Stimulated activated CD4-positive, alpha-beta T cell treated with anti-CD3 and anti-CD28 coated beads, TNF-alpha, amount 100 ng/mL, for 1 hour (primary cell): ENCODE results near the gene TAF6.
"Not testable (repeated sequence)": the region's sequence is repeated elsewhere in the genome, so short reads cannot be mapped to it uniquely, and the experiment has no call there.

Source experiments
- DNase-seq, 3 donors: peaks; one replicate each; pipeline ENCODE4 v3.0.0-alpha.2; 2020; ENCODE audit warnings: low read depth in 3 of 3, low spot score in 1 of 3

Gene TAF6

GRCh38 chr7:100152937-100153666 is 33.9 kb upstream of the TAF6 start:
- DNase-seq: no peak

- no peak for DNase-seq
Observed at GRCh38 chr7:100152404-100152803, 33.2 kb upstream of the TAF6 start.

- DNase-seq: peak; percentile 83 to 97 (median 95)
Observed at GRCh38 chr7:100148559-100149328, 29.6 kb upstream of the TAF6 start, which contains the start of gene LAMTOR4. LAMTOR4 (plus strand) TSS chr7:100148918; CDS start chr7:100148973, 55 bp downstream.

GRCh38 chr7:100148225-100148558 is 29.0 kb upstream of the TAF6 start:
- no peak for DNase-seq

- no peak for DNase-seq
Observed at GRCh38 chr7:100147278-100147677, 28.1 kb upstream of the TAF6 start.

GRCh38 chr7:100146350-100146749 is 27.2 kb upstream of the TAF6 start:
- not testable (repeated sequence) for DNase-seq

GRCh38 chr7:100142461-100142860 is 23.3 kb upstream of the TAF6 start:
- no peak for DNase-seq

- DNase-seq: no peak
Observed at GRCh38 chr7:100141555-100141949, 22.4 kb upstream of the TAF6 start.

- no peak for DNase-seq
Observed at GRCh38 chr7:100137851-100138760, 18.9 kb upstream of the TAF6 start.

GRCh38 chr7:100132697-100133151 is 13.6 kb upstream of the TAF6 start:
- DNase-seq: peak; percentile 27 to 45 (median 43)

GRCh38 chr7:100132126-100132525 is 13.0 kb upstream of the TAF6 start:
- DNase-seq: no peak

- DNase-seq: peak; percentile 51 to 78 (median 74)
Observed at GRCh38 chr7:100130608-100131453, 11.7 kb upstream of the TAF6 start.

GRCh38 chr7:100130220-100130607 is 11.1 kb upstream of the TAF6 start:
- DNase-seq: not testable (repeated sequence)

- DNase-seq: no peak
Observed at GRCh38 chr7:100128637-100128963, 9.4 kb upstream of the TAF6 start.

GRCh38 chr7:100127866-100128636 is 8.9 kb upstream of the TAF6 start:
- peak in 1 of 3 donors; percentile 9 for DNase-seq

- peak; percentile 72 to 81 (median 81) for DNase-seq
Observed at GRCh38 chr7:100126931-100127865, 8.0 kb upstream of the TAF6 start, which contains the start of gene MBLAC1. MBLAC1 (plus strand) TSS chr7:100126967; CDS start chr7:100127396, 429 bp downstream.

GRCh38 chr7:100126239-100126930 is 7.2 kb upstream of the TAF6 start:
- DNase-seq: no peak
